Measurements from ENCODE around the gene FN3K.

FN3K gene

DNA sequence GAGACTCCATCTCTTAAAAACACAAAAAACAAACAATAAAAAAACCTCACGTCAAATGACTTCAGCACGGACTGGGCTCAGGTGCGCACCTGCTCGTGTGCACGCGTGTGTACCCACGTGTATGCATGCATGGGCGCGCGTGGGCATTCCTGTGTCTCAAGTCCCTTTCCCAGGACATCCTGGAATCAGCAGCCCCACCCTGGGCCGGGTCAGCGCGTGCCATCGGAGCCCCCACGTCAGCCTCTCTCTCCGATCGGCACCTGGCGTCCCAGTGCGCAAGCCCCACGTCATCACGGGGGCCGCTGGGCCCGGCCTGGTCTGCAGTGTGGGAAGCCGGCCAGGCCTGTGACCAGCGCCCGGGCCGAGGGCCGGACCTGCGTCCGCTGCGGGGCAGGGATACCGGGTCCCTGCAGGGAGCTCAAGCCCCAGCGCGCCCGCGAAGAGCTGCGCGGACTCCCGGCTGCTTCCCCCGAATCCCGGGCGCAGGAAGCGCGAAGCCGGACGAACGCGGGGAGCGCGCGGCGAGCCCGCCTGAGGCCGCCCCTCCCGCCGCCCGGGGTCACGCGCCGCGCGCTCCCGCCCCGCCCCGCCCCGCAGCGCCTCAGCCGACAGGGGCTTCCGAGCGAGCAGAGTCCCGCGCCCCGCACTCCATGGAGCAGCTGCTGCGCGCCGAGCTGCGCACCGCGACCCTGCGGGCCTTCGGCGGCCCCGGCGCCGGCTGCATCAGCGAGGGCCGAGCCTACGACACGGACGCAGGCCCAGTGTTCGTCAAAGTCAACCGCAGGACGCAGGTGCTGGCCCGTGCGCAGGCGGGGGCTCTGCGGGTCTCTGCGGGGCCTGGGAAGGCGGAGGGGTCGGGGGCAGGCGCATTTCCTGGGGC lies at the start of gene FN3K:
TSS of gene FN3K (plus strand) at position 629 of the 880 bp plus-strand sequence. CDS start at position 651, 22 bp downstream.
- DNase-seq: peak; percentile 75

DNA sequence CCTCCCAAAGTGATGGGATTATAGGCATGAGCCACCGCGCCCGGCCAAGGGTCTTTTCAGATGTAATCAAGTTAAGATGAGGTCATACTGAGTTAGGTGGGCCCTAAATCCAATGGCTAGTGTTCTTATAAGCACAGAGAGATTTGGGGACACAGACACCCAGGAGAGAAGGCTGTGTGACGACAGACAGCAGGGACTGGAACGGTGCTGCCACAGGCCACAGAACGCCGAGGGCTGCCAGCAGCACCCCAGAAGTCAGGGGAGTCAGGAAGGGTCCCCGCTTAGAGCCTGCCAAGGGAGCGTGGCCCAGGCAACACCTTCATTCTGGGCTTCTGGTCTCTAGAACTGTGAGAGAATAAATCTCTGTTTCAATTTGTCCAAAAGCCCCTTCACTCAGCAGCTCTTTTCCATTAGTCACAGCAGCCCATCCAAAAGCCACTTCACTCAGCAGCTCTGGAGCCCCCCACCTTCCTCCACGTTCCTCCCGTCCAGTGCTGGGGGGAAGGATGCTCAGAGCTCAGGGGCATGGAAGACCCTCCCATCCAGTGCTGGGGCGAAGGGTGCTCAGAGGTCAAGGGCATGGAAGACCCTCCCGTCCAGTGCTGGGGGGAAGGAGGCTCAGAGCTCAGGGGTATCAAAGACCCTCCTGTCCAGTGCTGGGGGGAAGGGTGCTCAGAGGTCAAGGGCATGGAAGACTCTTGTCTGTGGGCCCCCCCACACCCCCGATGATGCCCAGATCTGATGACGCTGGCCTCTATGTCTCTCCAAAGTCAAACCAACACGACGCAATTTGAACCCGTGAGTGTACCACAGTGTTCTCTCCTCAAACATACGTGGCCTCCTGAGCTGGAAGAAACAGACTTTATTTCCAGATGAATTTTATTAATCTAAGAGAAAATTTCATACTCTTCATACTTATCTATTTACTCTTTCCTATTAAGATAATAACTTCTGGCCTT lies 48.8 kb upstream of the FN3K start:
- DNase-seq: no peak

DNA sequence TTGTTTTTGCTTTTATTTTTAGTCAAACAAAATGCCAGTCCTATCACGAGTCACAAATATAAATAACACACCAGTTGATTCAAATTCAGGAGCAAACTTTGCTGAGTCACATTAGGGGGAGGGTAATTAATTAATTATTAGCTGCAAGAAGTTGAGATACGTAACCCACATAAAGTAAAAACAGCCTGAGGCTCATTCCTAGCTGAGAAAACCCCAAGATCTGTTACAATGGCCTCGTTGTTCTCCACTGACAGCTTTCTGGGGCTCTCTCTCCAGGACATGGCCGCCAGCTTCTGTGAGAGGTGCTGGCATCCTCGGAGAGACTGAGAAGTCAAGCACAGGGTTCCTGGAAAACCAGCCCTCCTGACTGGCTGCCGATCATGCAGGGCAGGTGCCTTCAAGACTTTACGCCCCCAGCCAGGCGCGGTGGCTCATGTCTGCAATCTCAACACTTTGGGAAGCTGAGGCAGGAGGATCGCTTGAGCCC lies 48.0 kb upstream of the FN3K start:
- no peak for DNase-seq

DNA sequence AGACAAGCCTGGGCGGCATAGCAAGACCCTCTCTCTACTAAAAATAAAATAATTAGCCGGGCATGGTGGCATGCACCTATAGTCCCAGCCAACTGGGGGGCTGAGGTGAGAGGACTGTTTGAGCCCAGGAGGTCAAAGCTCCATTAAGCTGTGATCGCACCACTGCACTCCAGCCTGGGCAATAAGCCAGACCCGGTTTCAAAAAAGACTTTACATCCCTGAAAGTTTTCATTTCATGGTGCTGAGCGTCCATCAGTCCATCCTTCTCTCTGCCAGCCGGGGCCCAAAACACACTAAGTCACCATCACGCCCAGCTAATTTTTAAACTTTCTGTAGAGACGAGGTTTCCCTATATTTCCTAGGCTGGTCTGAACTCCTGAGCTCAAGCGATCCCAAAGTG lies 47.5 kb upstream of the FN3K start:
- DNase-seq: no peak

DNA sequence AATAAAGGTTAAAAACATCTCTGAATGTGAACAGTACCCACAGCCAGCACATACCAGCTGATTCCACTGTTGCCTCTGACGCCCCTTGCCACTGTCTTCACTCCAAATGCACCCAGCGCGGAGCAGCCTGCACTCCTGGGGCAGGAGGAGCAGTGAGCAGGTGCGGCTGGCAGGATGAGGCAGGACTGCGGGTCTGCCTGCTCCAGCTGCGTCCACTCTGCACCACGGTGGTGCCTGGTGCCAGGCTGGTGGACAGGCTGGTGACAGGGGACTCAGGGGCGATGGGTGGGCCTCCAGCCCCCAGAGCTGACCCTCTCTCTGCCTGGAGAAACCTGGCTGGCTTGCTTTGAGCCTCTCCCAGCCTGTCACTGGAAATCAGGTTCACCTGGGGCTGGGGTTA lies 46.3 kb upstream of the FN3K start:
- no peak for DNase-seq

DNA sequence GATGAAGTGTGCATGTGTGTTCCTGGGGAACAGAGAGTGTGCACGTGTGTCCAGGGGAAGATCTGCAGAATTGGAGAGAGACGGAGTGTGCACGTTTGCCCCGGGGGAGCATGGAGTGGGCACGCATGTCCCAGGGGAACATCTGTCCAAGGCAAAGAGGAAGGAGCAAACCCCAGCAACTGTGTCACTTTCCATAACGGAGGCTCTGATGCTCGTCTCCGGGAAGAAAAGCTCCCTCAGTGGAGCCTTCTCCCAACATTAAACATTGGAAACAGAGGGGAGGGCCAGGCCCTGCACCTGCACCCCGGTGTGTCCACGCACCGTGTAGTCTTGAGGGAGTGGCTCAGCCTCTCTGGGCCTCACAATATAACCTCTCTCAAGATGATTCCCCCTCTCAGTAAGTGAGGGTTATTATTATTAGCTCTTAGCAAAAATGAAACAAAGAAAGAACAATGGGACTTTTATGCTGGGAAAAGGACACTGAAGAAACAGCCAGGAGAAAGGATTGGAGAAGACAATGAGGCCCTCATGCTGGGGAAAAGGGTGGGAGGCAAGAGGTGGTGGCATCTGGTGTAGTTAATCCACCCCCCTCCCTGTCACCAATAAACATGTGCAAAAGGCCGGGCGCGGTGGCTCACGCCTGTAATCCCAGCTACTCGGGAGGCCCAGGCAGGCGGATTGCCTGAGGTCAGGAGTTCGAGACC lies 44.5 kb upstream of the FN3K start:
- DNase-seq: no peak

DNA sequence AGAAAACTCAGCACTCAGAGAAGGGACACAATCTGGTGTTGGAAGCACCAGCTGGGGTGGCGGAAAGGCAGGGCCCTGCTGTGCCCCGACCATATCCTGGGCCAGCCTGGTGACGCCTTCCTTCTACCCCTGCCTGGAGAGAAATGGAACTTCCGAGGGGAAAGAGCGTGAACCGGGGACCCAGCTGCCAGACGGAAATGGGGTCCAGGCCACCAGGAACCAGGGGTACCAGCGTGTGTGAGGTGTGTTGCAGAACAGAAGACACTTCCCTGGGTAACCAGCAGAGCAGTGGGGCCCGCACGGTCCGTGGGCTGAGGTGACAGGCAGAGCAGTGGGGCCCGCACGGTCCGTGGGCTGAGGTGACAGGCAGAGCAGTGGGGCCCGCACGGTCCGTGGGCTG lies 43.7 kb upstream of the FN3K start:
- no peak for DNase-seq

DNA sequence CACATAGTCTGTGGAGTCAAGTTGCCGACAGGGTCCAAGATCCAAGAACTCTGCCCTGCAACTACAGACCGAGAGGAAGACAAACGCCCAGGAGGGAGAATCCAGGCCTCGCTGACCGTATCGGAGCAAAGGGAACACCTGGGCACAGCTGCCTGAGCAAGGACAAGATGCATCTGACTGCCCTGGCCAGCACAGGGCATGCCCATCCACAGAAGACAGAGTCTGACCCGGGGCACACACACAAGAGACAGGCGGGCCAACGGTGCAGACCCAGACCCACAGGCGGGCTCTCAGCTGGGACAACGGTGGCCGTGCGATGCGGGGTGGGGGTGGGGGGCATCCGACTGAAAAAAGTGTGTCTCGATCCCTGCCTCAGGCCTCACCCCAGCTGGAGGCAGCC lies 43.1 kb upstream of the FN3K start:
- no peak for DNase-seq

DNA sequence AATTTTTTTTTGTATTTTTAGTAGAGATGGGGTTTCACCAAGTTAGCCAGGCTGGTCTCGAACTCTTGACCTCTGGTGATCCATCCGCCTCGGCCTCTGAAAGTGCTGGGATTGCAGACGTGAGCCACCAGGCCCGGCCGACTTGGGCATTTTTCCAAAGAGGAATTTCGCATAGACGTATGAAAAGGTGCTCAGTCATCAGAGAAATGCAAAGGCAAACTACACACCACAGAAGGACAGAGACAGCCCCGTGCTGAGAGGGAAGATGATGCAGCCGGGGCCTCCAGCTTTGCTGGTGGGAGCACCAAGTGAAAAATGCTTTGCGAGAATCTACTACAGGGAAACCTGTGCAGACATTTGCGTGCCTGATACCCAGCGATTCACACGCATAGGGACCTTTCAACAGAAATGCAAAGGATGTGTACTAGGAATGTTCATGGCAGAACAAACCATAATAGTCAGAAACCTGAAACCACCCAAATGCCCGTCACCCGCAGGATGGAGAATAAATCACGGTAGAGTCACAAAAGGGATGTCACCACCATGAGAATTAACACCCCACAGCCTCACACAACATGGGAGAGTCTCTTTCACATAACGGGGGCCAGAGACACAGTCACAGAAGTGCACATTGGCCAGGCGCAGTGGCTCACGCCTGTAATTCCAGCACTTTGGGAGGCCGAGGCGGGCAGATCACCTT lies 42.1 kb upstream of the FN3K start:
- no peak for DNase-seq

DNA sequence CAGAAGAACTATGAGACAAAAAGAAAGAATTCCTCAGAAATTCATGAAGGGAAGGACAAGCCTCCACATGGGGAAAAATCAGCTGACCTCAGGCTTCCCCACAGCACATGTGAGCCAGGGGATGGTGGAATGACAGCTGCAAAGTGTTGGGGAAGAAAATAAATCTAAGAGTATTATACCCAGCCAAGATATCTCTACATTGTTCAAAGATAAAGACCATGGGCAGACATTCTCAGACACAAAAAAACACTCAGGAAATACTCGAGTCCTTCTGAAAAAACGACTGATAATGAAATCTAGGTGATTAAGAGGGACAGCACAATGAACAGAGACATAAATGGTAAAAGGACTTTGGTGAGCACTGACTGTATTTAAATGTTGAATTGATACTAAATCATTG lies 40.8 kb upstream of the FN3K start:
- DNase-seq: no peak

DNA sequence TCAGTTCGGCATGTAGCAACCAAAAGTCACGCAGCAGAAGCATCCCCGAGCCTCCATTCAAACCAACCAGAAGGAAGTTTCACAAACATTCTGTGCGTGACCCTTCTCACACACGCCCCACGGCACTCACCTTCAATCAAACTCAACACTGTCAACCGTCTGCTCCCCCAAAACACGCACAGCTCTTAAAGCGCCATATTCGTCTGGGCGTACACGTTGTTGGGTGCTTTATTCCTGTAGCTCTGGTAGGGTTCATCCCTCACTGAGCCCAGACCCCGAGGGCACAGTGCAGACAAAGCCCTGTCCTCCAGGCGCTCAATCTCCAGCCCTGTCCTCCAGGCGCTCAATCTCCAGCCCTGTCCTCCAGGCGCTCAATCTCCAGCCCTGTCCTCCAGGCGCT lies 39.2 kb upstream of the FN3K start:
- no peak for DNase-seq

DNA sequence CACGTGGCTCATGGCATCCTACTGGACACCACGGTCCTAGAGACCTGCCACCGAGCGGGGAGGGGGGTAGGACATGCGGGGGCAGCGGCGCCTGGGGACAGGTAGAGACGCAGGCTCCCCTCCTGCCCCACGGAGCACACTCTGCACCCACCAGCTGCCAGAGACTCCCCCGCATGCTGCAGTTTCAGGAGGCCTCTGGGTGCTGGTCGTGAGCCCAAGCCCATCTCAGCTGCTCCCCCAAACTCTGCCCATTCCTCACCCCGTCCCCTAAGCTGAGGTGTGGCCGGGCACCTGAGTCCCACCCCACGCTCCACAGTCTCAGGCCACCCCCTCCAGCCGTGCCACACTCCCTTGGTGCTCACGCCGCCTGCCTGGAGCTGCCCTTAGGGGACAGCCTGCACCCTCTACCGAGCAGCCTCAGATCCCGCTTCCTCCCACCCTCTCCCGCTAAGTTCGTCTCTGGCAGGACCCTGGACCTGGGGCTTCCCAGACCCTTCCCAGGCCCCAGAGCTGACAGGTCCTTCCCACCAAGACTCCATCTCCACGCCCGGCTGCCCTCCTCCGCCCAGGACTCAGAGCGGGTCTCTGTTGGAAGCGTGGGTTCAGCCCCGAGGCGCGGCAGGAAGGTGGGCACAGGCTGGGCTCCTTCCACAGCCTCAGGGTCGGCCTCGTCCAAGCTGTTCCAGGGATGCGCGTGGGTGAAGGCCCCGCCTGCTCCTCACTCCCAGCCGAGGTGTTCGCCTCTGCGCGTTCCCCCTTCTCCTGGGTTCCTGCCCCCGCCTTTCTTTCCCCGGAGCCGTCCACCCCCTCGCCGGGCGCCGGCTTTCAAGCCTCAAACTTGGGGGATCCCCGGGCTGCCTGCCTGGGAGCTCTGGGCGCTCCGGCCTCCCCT lies 38.3 kb upstream of the FN3K start:
- DNase-seq: peak; percentile 68

DNA sequence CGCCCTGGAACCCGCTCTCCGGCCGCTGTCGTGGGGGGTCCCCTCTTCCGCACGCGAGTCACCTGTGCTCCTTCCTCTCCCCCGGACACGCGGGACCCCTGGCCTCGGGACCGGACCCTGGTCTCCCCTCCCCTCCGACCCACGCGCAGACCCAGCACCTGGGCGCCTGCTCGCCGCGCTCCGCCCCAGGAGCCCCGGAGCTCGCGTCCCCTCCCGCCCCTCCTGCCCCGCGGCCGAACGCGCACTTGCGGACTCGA lies 37.7 kb upstream of the FN3K start:
- DNase-seq: no peak

DNA sequence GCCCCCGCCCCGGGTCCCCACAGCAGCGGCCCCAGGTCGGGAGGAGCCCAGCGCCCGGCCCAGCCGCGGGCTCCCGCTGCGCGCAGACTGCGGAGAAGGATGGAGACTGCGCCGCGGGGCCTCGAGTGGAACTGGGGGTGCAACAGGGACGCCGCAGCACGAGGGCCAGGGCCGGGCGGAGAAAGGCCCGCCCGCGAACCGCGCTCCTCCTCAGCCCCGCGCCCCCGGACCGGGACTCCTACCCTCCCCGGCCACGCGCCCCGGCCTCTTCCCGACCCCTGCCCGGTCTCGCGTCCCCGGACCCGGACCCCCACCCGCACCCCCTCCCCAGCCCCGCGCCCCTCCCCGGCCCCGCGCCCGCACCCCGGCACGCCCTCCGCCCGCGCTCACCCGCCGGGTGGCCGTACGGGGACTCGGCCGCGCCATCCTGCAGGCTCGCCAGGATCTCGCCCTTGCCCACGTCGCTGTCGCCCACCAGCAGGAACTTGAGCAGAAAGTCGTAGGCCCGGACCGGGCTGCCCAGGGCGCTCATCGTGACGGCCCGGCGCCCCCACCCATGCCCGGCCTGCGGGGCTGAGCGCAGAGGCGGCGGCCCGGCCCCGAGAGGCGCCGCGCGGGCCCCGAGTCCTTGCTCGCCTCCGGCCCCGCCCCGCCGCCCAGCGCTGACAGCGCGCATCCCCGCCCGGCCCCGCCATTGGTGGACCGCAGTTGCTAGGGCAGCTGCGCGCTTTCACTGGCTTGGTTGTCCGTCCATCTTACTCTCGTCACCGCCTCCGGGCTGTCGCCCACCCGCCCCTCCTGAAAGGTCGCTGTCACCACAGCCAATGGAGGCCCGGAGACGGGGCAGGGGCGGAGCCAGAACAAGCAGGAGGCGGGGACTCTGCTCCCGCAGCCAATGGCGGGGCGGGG lies 37.1 kb upstream of the FN3K start, which contains the start of gene RAB40B:
TSS of gene RAB40B (minus strand) at position 634 of the 909 bp plus-strand sequence. CDS start at position 532, 102 bp downstream.
- DNase-seq: peak; percentile 99

DNA sequence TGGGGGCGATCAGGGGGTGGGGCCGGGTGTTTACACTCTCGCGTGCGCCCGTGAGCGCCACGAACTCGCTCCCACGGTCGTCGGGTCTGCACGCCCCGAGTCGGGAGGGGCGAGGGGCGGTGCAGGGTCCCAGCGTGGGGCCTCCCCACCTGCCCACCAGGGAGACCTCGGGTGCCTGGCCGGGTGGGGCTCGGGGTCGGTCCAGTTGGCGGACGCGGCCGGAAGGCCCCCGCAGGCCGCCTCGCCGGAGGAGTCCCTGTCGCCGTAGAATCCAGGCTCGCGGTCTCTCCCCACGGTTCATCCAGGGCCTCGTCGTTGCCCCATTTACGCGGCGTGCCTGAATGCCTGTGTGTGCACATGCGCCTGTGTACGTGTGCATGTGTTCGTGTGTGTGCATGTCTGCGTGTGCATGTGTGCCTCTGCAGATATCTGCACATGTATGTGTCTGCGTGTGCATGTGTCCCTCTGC lies 36.4 kb upstream of the FN3K start:
- no peak for DNase-seq

DNA sequence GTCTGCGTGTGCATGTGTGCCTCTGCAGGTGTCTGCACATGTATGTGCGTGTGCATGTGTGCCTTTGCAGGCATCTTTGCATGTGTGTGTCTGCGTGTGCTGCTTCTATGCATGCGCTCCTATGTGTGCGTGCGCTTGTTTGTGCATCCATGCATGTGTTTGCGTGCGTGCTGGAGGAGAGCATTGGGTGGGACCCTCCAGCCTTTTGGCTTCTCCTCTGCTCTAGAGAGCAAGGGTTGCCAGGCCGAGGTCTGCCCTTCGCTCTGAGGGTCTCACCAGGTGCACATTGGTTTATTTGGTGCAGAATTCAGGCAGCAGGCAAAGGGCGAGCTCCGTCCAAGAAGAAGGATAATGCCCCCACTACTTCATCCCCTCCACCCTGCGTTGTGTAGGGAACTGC lies 35.9 kb upstream of the FN3K start:
- DNase-seq: no peak

DNA sequence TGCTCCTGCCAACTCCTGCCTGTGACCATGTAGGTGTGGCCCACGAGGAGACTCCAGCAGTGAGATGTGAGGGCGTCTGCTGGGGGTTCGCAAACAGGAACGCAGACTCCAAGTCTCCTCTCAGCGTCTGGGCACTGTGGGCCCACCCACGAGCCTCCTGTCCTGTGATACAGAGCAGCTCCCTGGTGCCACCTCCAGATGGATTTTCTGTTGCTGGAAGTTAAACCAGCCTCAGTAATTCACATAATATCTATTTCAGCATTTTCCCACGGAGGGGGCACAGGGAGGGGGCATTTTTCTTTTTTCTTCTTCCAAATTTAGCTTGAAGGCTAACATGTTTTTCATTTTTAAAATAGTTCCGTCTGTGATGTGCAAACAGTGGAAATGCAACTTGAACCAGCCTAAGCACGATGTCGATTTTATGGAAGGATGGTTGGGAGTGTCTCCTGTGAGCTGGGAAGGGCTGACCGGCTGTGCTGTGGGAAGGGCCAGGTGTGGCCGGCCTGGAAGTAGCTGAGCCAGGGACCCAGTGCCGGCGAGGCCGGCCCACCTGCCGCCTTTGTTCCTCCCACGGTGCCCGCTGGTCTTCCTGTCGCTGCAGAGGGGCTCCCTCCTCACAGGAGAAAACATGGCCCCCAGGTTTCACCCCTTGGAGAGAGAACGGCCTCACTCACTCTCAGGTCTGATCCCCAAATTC lies 33.0 kb upstream of the FN3K start:
- DNase-seq: no peak

DNA sequence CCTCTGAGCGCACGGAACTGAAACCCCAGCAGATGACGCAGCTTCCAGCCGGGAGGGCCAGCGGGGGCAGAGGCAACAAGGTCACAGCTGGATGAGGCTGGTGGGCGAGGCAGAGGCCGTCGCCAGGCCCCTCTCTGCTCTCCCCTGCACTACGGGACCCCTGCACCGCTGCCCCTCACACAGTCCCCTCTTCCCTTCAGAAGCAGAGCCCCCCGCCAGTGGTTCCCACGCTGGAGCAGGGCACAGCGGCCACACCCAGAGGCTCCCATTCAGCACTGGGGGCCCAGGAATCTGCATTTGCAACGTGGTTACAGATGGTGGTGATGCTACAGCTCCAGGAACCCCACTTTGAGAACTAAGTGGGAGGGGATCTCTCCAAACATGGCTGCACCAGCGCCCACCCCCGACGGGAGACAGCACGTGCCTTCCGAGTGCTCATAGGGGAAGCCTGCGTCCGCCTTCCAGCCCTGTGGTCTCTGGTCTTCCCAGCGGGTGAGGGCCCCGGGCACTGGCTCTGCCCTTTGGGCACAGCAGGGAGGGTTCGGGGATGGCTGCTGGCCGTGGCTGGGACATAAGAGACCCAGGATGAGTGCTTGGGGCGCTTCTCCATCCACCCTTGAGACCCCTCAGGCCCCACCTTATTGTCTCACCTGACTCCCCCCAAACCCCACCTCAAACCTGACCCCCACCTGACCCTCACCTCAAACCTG lies 32.2 kb upstream of the FN3K start:
- no peak for DNase-seq
